ENCODE data around the gene GUCD1. TPM values are rescaled to one million over a fixed set of nuclear protein-coding genes. Genes with fewer than 3 reads are reported as not detected.
A peak's percentile ranks its signal among the peaks of the same experiment; 100 is the strongest.

The GUCD1 gene
- total and polyA plus RNA-seq, 2 of the 13 experiments (the other 11 are each of a cell fraction or from before 2014, with no cell fraction given), result 128 to 245 TPM

DNA sequence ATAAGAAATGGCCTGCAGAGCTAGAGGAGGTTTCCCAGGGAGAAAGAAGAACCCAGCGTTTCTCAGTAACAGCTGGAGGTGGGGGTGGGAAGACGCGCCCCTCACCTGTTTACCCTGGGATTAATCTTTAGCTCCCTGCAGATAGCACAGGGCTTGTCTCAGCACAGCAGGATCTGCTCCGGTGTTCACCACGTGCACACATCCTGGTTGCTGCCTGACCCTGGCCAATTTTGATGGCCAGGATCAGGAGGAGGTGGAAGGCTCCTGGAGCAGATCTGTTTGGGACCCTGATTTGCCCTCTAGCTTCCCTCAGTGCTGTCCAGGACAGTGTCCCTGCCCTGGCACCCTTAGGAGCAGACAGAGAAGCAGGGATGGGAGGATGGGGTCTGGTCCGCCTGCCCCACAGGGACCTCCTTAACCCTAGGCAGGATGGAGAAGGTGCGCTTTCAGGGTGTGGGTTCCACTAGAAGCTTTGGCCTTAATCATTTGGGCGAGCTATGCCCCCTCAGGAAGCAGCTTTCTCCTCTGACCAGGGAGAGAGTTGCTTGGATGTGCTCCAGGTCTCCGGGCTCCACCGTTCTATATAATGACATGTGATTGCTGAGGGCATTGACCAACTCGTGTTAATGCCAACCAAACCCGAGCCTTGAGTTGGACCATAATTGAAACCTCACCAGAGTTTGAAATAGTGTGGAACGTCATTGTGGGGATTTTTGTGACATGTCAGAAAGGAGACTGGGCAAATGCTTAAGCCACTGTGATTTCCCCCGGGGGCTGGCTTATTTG lies 40.5 kb downstream of the GUCD1 start:
- H2AFZ ChIP-seq (ENCODE audit: low read length), result no peak overlapping the region
- ATAC-seq (peak; percentile 94), DNase-seq (ENCODE audit: low spot score) (peak; percentile 76), FAIRE-seq (peak; percentile 96)
- no peaks in the 10 kb centered on the region for H3K9me3 ChIP-seq (ENCODE audit: low read length)
- H3K36me3 ChIP-seq (replicated peaks in 1 of 2; ENCODE audit: control insufficient read depth in 1 of 2, insufficient read depth in 2 of 2, low read length in 2 of 2), result no peaks in the 10 kb centered on the region
- H4K20me1 ChIP-seq (ENCODE audit: insufficient read depth, low read length), result no peaks in the 10 kb centered on the region
- ChIA-PET CTCF (ENCODE audit: low intra/inter-chr PET ratio, low total read pairs) (no interaction called here), POLR2A (interaction anchor here (0.7 to 2.0 kb wide), 10 partner anchors 8 to 40 kb away, joined by 3 to 31 read pairs (median 6); partner anchors contain the start of gene GUCD1)
- intact Hi-C loops (cut with micrococcal nuclease; ENCODE audit: unreplicated experiment), result no loop called here
- in situ Hi-C loops (cut with HindIII; ENCODE audit: extremely low pct_ligation_motif_present, low pct_unique_long_range_greater_than_20kb), result loop anchor here (10.0 kb wide), 1 partner anchor 190 kb away; no protein-coding TSS in a partner anchor
- peak overlapping the region; percentile 51 for H3K4me2 ChIP-seq (ENCODE audit: low read depth, low read length)
- H3K27ac ChIP-seq (ENCODE audit: extremely low read length, insufficient read depth, low read length), result peak overlapping the region; percentile 75
- BruUV-seq (replicated peaks), result no TSS peak
- H3K4me1 ChIP-seq (ENCODE audit: insufficient read depth, low read length), result peaks cover 98% of the 10 kb centered on the region
- 65% methylated on average over 8 of the region's 14 CpGs for WGBS (ENCODE audit: low lambda C conversion rate)
- no peak overlapping the region for H3K4me3 ChIP-seq (replicated peaks in 1 of 3; ENCODE audit: insufficient read depth in 1 of 3, low read depth in 2 of 3, low read length in 3 of 3)
- H3K79me2 ChIP-seq (ENCODE audit: insufficient read depth, low read length), result no peaks in the 10 kb centered on the region
- no peaks in the 10 kb centered on the region for H3K27me3 ChIP-seq (ENCODE audit: control insufficient read depth in 1 of 2, insufficient read depth in 2 of 2, low read length in 2 of 2)
- H3K9ac ChIP-seq (ENCODE audit: insufficient read depth, low read depth, low read length), result peak overlapping the region; percentile 29
- no peak for TF ChIP-seq ZNF549 (CRISPR knock-in tag; IDR thresholded peaks at IDR 0.05)
- TF ChIP-seq, protein P1, sequence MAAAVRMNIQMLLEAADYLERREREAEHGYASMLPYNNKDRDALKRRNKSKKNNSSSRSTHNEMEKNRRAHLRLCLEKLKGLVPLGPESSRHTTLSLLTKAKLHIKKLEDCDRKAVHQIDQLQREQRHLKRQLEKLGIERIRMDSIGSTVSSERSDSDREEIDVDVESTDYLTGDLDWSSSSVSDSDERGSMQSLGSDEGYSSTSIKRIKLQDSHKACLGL (CRISPR knock-in tag; IDR thresholded peaks at IDR 0.05), result peak; percentile 95
- peak; percentile 90 for TF ChIP-seq ZFP1 (CRISPR knock-in tag; IDR thresholded peaks at IDR 0.05)
- TF ChIP-seq ZNF17 (CRISPR knock-in tag; IDR thresholded peaks at IDR 0.05), result peak; percentile 92; the same call in 1 of the 2 replicates
- TF ChIP-seq NR2F2 (IDR thresholded peaks at IDR 0.05; ENCODE audit: borderline replicate concordance, low read depth), result peak; percentile 59; the same call in 1 of the 2 replicates
- peak; percentile 97 for TF ChIP-seq KDM3A (CRISPR knock-in tag; IDR thresholded peaks at IDR 0.05; ENCODE audit: low read depth)
- TF ChIP-seq ESRRA (CRISPR knock-in tag; IDR thresholded peaks at IDR 0.05; ENCODE audit: low read depth), result peak; percentile 67; the same call in 1 of the 2 replicates
- no peak for TF ChIP-seq ZNF644 (CRISPR knock-in tag; IDR thresholded peaks at IDR 0.05; ENCODE audit: low read depth)
- TF ChIP-seq DMAP1 (CRISPR knock-in tag; IDR thresholded peaks at IDR 0.05), result peak; percentile 89
- no peak for TF ChIP-seq SMARCE1 (IDR thresholded peaks at IDR 0.05; ENCODE audit: borderline replicate concordance)
- TF ChIP-seq, protein P2, sequence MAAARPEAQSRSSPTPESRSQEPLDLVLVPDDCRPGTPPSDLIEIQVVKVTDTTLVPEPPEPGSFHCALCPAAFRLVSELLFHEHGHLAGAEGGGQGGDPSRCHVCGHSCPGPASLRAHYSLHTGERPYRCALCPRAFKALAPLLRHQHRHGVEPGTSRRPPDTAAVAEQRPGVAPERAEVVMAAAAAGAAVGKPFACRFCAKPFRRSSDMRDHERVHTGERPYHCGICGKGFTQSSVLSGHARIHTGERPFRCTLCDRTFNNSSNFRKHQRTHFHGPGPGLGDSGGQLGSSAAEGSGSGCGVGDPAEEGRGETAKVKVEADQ (CRISPR knock-in tag; IDR thresholded peaks at IDR 0.05; ENCODE audit: borderline replicate concordance), result peak; percentile 94; the same call in 1 of the 2 replicates
- peak; percentile 83; the same call in 1 of the 2 replicates for TF ChIP-seq YEATS2 (CRISPR knock-in tag; IDR thresholded peaks at IDR 0.05; ENCODE audit: borderline replicate concordance)
- TF ChIP-seq, protein P3, sequence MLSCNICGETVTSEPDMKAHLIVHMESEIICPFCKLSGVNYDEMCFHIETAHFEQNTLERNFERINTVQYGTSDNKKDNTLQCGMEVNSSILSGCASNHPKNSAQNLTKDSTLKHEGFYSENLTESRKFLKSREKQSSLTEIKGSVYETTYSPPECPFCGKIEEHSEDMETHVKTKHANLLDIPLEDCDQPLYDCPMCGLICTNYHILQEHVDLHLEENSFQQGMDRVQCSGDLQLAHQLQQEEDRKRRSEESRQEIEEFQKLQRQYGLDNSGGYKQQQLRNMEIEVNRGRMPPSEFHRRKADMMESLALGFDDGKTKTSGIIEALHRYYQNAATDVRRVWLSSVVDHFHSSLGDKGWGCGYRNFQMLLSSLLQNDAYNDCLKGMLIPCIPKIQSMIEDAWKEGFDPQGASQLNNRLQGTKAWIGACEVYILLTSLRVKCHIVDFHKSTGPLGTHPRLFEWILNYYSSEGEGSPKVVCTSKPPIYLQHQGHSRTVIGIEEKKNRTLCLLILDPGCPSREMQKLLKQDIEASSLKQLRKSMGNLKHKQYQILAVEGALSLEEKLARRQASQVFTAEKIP (CRISPR knock-in tag; IDR thresholded peaks at IDR 0.05; ENCODE audit: borderline replicate concordance), result no peak
- TF ChIP-seq ZNF788 (CRISPR knock-in tag; IDR thresholded peaks at IDR 0.05; ENCODE audit: borderline replicate concordance), result peak; percentile 98
- TF ChIP-seq, protein P4, sequence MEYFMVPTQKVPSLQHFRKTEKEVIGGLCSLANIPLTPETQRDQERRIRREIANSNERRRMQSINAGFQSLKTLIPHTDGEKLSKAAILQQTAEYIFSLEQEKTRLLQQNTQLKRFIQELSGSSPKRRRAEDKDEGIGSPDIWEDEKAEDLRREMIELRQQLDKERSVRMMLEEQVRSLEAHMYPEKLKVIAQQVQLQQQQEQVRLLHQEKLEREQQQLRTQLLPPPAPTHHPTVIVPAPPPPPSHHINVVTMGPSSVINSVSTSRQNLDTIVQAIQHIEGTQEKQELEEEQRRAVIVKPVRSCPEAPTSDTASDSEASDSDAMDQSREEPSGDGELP (IDR thresholded peaks at IDR 0.05; ENCODE audit: borderline replicate concordance, low read depth), result peak; percentile 99
- TF ChIP-seq FOSL2 (CRISPR knock-in tag; IDR thresholded peaks at IDR 0.05), result peak; percentile 83
- peak; percentile 92 for TF ChIP-seq ZNF264 (CRISPR knock-in tag; IDR thresholded peaks at IDR 0.05)
- peak; percentile 87; the same call in 1 of the 2 replicates for TF ChIP-seq ZBTB3 (CRISPR knock-in tag; IDR thresholded peaks at IDR 0.05; ENCODE audit: borderline replicate concordance, low read depth)
- peak; percentile 74; the same call in 1 of the 2 replicates for TF ChIP-seq TGIF2 (CRISPR knock-in tag; IDR thresholded peaks at IDR 0.05)
- TF ChIP-seq, protein P5, sequence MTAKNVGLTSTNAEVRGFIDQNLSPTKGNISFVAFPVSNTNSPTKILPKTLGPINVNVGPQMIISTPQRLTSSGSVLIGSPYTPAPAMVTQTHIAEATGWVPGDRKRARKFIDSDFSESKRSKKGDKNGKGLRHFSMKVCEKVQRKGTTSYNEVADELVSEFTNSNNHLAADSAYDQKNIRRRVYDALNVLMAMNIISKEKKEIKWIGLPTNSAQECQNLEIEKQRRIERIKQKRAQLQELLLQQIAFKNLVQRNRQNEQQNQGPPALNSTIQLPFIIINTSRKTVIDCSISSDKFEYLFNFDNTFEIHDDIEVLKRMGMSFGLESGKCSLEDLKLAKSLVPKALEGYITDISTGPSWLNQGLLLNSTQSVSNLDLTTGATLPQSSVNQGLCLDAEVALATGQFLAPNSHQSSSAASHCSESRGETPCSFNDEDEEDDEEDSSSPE (CRISPR knock-in tag; IDR thresholded peaks at IDR 0.05), result peak; percentile 96
- TF ChIP-seq TCF7L2 (IDR thresholded peaks at IDR 0.05; ENCODE audit: low read depth, low read length), result no peak
